A673 (cell line): ENCODE data around the gene ZC3H11A.

Experiments used
- EZH2 ChIP-seq: fragments of 200-600 bp; sonication (generic); IDR thresholded peaks from 2 replicates; pipeline ENCODE4 v1.6.1; 2017; ENCODE audit warnings: borderline replicate concordance, low read depth, mild to moderate bottlenecking, mixed read lengths, antibody characterized with exemption, low read length; ENCODE audit not compliant: poor library complexity, severe bottlenecking
- TF ChIP-seq, protein P1 (sequence below): fragments of 300-800, 200-600 bp; sonication (generic); conservative IDR thresholded peaks from 2 replicates; pipeline ENCODE4 v1.5.1; 2017; ENCODE audit warnings: low read depth, mild to moderate bottlenecking, antibody characterized with exemption, low read length, moderate library complexity, mixed read lengths

DNA sequence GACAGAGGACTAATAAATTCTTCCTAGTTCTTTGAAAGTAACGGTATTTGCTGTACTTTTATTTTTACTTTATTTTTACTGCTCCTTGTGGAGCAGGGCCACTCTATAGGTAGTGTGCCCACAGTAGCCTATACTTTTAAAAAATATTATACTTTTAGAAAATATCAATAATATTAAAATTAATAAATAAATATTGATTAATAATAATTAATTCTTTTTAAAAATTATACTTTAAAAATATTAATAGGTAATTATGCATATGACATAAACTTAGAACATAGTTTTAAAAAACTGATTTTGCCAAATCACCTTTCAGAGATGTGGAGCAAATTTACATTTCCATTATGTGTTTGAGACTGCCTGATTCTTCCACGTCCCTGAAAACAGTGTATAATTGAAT lies 30.8 kb downstream of the ZC3H11A start:
- TF ChIP-seq, protein P1, sequence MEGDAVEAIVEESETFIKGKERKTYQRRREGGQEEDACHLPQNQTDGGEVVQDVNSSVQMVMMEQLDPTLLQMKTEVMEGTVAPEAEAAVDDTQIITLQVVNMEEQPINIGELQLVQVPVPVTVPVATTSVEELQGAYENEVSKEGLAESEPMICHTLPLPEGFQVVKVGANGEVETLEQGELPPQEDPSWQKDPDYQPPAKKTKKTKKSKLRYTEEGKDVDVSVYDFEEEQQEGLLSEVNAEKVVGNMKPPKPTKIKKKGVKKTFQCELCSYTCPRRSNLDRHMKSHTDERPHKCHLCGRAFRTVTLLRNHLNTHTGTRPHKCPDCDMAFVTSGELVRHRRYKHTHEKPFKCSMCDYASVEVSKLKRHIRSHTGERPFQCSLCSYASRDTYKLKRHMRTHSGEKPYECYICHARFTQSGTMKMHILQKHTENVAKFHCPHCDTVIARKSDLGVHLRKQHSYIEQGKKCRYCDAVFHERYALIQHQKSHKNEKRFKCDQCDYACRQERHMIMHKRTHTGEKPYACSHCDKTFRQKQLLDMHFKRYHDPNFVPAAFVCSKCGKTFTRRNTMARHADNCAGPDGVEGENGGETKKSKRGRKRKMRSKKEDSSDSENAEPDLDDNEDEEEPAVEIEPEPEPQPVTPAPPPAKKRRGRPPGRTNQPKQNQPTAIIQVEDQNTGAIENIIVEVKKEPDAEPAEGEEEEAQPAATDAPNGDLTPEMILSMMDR, result no peak
- no peak for TF ChIP-seq EZH2
